ENCODE measurements around the gene AMDHD1.

AMDHD1 gene, protein sequence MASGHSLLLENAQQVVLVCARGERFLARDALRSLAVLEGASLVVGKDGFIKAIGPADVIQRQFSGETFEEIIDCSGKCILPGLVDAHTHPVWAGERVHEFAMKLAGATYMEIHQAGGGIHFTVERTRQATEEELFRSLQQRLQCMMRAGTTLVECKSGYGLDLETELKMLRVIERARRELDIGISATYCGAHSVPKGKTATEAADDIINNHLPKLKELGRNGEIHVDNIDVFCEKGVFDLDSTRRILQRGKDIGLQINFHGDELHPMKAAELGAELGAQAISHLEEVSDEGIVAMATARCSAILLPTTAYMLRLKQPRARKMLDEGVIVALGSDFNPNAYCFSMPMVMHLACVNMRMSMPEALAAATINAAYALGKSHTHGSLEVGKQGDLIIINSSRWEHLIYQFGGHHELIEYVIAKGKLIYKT

GRCh38 chr12:95943330-95943842 is at the start of gene AMDHD1:
Gene AMDHD1 (plus strand): TSS chr12:95943331. CDS start chr12:95943399, 68 bp downstream.
- H3K4me1 Mint-ChIP-seq = peaks cover 8% of the 10 kb centered on the region
- peak within 1 kb of the TSS; percentile 94 for H3K27ac Mint-ChIP-seq
- H3K36me3 Mint-ChIP-seq = no peaks in the 10 kb centered on the region
- H3K9me3 Mint-ChIP-seq = no peaks in the 10 kb centered on the region
- no peaks in the 10 kb centered on the region for H3K27me3 Mint-ChIP-seq
- H3K4me3 Mint-ChIP-seq = peak within 1 kb of the TSS; percentile 96

DNA sequence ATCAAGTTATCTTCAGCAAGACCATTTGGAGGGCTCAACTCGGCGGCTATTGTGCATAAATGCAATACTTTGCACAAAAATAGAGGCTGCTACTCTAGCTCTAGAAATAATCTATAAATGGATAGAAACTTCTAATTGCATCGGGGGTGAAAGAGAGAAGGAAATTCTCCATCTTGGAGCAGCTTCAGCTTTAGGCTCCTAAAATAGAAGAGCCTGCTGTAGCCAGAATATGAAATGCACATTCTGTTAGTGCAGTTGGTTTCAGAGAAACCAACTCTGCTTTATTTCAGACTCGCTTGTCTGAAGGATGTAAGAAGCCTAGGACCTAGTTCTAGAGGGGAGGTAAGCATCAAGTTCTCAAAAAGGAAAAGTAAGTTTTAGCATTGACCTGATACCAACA is 46.3 kb upstream of the AMDHD1 start:
- Mint-ChIP-seq H3K27ac (no peak overlapping the region), H3K9me3 (no peaks in the 10 kb centered on the region), H3K4me1 (no peaks in the 10 kb centered on the region), H3K4me3 (no peak overlapping the region), H3K27me3 (peaks cover 14% of the 10 kb centered on the region), H3K36me3 (no peaks in the 10 kb centered on the region)

DNA sequence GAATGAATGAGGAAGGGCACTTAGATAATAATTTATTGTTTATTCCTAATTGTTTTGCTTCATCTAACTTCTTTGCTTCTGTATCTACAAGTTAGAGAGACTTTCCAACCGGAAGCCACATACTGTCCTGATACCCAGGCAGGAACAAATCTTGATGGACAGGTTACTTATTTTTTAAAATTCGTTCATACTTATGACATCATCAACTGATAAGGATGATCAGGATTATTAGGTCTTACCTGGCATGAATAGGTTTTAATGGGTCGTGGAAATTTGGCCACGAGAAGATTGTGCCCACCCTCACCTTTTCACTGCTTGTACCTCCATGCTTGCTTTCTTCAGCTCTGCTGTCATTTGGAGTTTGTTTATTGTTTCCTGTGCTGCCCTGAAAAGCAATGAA is 45.0 kb upstream of the AMDHD1 start:
- no peaks in the 10 kb centered on the region for H3K36me3 Mint-ChIP-seq
- H3K4me3 Mint-ChIP-seq = no peak overlapping the region
- H3K9me3 Mint-ChIP-seq = no peaks in the 10 kb centered on the region
- H3K27ac Mint-ChIP-seq = no peak overlapping the region
- H3K27me3 Mint-ChIP-seq = peaks cover 14% of the 10 kb centered on the region
- no peaks in the 10 kb centered on the region for H3K4me1 Mint-ChIP-seq

GRCh38 chr12:95908573-95908972 is 34.6 kb upstream of the AMDHD1 start:
- Mint-ChIP-seq H3K4me3 (no peak overlapping the region), H3K4me1 (no peaks in the 10 kb centered on the region), H3K9me3 (no peaks in the 10 kb centered on the region), H3K36me3 (no peaks in the 10 kb centered on the region), H3K27me3 (peaks cover 3% of the 10 kb centered on the region), H3K27ac (no peak overlapping the region)

DNA sequence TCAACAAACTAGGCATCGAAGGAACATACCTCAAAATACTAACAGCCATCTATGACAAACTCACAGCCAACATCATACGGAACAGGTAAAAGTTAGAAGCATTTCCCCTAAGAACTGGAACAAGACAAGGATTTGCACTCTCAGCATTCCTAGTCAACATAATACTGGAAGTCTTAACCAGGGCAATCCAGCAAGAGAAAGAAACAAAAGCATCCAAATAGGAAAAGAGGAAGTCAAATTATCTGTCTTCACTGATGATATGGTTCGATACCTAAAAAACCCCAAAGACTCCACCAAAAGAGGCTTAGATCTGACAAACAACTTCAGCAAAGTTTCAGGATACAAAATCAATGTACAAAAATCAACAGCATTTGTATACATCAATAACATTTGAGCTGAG is 33.3 kb upstream of the AMDHD1 start:
- no peaks in the 10 kb centered on the region for H3K4me1 Mint-ChIP-seq
- no peaks in the 10 kb centered on the region for H3K27me3 Mint-ChIP-seq
- no peaks in the 10 kb centered on the region for H3K9me3 Mint-ChIP-seq
- no peak overlapping the region for H3K4me3 Mint-ChIP-seq
- H3K27ac Mint-ChIP-seq = no peak overlapping the region
- no peaks in the 10 kb centered on the region for H3K36me3 Mint-ChIP-seq

DNA sequence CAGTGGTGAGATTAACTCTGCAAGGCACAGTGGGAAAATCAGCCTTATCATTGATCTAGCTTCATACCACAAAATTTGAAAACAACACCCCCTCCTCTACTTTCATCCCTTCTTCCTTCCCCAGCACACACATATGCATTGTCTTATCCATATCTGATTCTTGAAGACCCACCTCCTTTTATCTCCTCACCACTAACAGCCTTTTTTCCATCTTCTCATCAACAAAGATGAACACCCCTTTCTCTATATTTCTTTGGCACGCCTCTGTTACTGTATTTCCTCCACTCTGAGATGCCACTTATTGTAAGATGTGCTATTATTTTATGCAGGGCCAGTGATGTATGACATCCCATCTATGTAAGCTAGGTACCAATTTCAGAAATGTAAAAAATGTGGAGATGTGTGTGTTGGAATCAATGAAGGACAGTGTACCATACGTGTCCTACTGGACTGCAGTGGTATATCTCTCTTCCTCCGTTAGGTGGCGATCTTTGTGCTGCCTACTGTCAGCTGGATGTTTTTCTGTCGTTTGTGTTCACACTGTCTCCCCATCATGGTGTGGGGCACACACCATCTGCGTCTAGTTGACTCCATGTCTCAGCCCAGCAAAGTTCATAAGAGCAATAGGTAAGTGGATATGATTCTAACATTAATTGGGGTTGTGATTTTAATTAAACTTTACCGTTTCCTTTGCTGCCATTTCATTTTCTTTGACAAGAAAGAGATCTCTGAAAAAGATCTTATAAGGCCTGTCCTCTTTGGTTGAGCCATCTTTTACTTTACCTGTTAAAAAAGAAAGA is 24.7 kb upstream of the AMDHD1 start:
- no peaks in the 10 kb centered on the region for H3K9me3 Mint-ChIP-seq
- H3K4me3 Mint-ChIP-seq = no peak overlapping the region
- H3K27ac Mint-ChIP-seq = no peak overlapping the region
- H3K36me3 Mint-ChIP-seq = no peaks in the 10 kb centered on the region
- no peaks in the 10 kb centered on the region for H3K27me3 Mint-ChIP-seq
- no peaks in the 10 kb centered on the region for H3K4me1 Mint-ChIP-seq

GRCh38 chr12:95919110-95919509 is 24.0 kb upstream of the AMDHD1 start:
- H3K36me3 Mint-ChIP-seq = no peaks in the 10 kb centered on the region
- no peaks in the 10 kb centered on the region for H3K4me1 Mint-ChIP-seq
- H3K27me3 Mint-ChIP-seq = no peaks in the 10 kb centered on the region
- no peaks in the 10 kb centered on the region for H3K9me3 Mint-ChIP-seq
- H3K27ac Mint-ChIP-seq = no peak overlapping the region
- H3K4me3 Mint-ChIP-seq = no peak overlapping the region

GRCh38 chr12:95922231-95922630 is 20.9 kb upstream of the AMDHD1 start:
- no peaks in the 10 kb centered on the region for H3K4me1 Mint-ChIP-seq
- H3K27ac Mint-ChIP-seq = no peak overlapping the region
- no peaks in the 10 kb centered on the region for H3K36me3 Mint-ChIP-seq
- no peak overlapping the region for H3K4me3 Mint-ChIP-seq
- no peaks in the 10 kb centered on the region for H3K27me3 Mint-ChIP-seq
- no peaks in the 10 kb centered on the region for H3K9me3 Mint-ChIP-seq

- Mint-ChIP-seq H3K4me1 (peaks cover 8% of the 10 kb centered on the region), H3K9me3 (no peaks in the 10 kb centered on the region), H3K27me3 (no peaks in the 10 kb centered on the region), H3K27ac (peak overlapping the region; percentile 15), H3K4me3 (peak overlapping the region; percentile 19), H3K36me3 (no peaks in the 10 kb centered on the region)
These were observed 2.6 kb upstream of the AMDHD1 start for GRCh38 chr12:95940514-95940913.

DNA sequence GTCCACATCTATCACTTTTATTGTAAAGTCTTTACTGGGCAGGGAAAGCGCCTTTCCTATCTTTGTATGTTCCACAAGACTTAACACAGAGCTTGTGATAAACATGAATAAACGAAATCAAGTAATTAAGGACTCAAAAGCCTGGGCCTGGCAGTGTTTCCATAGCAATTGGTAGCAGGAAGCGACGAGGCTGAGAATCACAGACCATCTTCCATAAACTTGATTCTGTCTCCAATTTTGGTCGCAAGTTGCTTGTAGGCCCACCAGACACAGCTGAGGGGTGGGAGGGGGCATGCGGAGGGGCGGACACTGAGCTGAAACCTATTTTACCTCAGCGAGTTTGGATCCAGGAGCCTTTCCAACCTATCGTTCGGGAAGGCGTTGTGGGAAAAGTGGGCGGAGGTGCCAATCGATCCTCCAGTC is 1.0 kb upstream of the AMDHD1 start:
- Mint-ChIP-seq H3K4me3 (peak overlapping the region; percentile 96), H3K27me3 (no peaks in the 10 kb centered on the region), H3K9me3 (no peaks in the 10 kb centered on the region), H3K27ac (peak overlapping the region; percentile 52), H3K36me3 (no peaks in the 10 kb centered on the region), H3K4me1 (peaks cover 8% of the 10 kb centered on the region)

GRCh38 chr12:95942524-95943329 is 404 bp upstream of the AMDHD1 start, which contains the start of gene CCDC38:
Gene CCDC38 (minus strand): TSS chr12:95942614. CDS start chr12:95936509, 6,105 bp downstream.
- peak within 1 kb of the TSS; percentile 96 for H3K4me3 Mint-ChIP-seq
- no peaks in the 10 kb centered on the region for H3K36me3 Mint-ChIP-seq
- no peaks in the 10 kb centered on the region for H3K27me3 Mint-ChIP-seq
- H3K27ac Mint-ChIP-seq = peak within 1 kb of the TSS; percentile 94
- no peaks in the 10 kb centered on the region for H3K9me3 Mint-ChIP-seq
- peaks cover 8% of the 10 kb centered on the region for H3K4me1 Mint-ChIP-seq

- Mint-ChIP-seq H3K4me3 (peak overlapping the region; percentile 96), H3K27me3 (no peaks in the 10 kb centered on the region), H3K27ac (peak overlapping the region; percentile 87), H3K36me3 (no peaks in the 10 kb centered on the region), H3K4me1 (peaks cover 8% of the 10 kb centered on the region), H3K9me3 (no peaks in the 10 kb centered on the region)
These were observed 1.1 kb downstream of the AMDHD1 start for GRCh38 chr12:95944108-95944704.

DNA sequence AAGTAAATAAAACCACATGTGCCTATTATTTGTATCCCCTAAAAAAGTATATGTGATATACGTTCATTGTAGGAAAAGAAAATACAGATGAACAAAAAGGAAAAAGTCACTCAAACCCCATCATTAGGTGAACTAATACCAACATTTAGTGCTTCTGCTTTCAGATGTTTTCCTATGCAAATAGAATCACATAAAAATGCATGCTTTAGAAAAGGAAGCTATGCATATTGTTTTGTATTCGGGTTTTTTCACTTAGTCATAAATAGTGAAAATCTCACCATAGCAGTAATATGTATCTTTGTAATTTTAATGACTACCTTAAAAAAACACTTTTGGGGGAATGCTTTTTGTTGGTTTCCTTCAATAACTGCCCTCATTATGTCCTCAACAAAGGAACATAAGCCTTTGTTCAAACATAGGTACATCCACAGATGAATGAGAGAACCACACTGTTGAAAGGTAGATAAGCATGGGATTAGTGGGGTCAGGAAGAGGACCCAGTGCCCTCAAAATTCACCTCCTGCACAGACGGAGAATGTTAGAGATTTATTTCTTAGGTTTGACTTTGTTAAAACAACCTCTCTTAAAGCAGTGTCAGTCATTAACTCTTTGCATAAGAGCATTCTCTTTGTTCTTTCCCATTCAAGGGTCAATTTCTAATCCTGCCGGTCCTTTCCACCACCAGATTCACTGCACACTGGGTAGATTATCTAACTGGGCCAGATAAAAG is 6.5 kb downstream of the AMDHD1 start:
- Mint-ChIP-seq H3K27ac (no peak overlapping the region), H3K36me3 (no peaks in the 10 kb centered on the region)

GRCh38 chr12:95951515-95951914 is 8.4 kb downstream of the AMDHD1 start:
- Mint-ChIP-seq H3K4me1 (no peaks in the 10 kb centered on the region), H3K27me3 (no peaks in the 10 kb centered on the region), H3K9me3 (no peaks in the 10 kb centered on the region), H3K36me3 (no peaks in the 10 kb centered on the region), H3K4me3 (no peak overlapping the region), H3K27ac (no peak overlapping the region)

More for the DNA sequence above, 6.5 kb downstream of the AMDHD1 start:
- Mint-ChIP-seq H3K4me3 (no peak overlapping the region), H3K9me3 (no peaks in the 10 kb centered on the region), H3K27me3 (no peaks in the 10 kb centered on the region), H3K4me1 (no peaks in the 10 kb centered on the region)

All from activated naive CD4-positive, alpha-beta T cell treated with anti-CD3 and anti-CD28 coated beads, Interleukin-2, amount 50 U/mL, for 24 hours (primary cell).